GM04503 (cell line): ENCODE data around the gene ASXL1.
"Not testable (repeated sequence)": the region's sequence is repeated elsewhere in the genome, so short reads cannot be mapped to it uniquely, and the experiment has no call there.

ENCODE experiments used
- DNase-seq: peaks from one replicate; pipeline ENCODE4 v3.0.0-alpha.2; 2012; ENCODE audit warnings: low read depth

Gene ASXL1

GRCh38 chr20:32337937-32338661 lies 20.0 kb upstream of the ASXL1 start:
- DNase-seq = no peak

- DNase-seq = no peak
These were observed 19.5 kb upstream of the ASXL1 start for GRCh38 chr20:32338665-32339064.

GRCh38 chr20:32339116-32339515 lies 19.0 kb upstream of the ASXL1 start:
- no peak for DNase-seq

GRCh38 chr20:32341053-32341452 lies 17.1 kb upstream of the ASXL1 start:
- not testable (repeated sequence) for DNase-seq

GRCh38 chr20:32343439-32343838 lies 14.7 kb upstream of the ASXL1 start:
- DNase-seq = no peak

GRCh38 chr20:32344835-32345506 lies 13.2 kb upstream of the ASXL1 start:
- DNase-seq = no peak

- no peak for DNase-seq
These were observed 9.9 kb upstream of the ASXL1 start for GRCh38 chr20:32348207-32348606.

- no peak for DNase-seq
These were observed 7.7 kb upstream of the ASXL1 start for GRCh38 chr20:32350421-32350820.

- DNase-seq = no peak
These were observed 5.9 kb upstream of the ASXL1 start for GRCh38 chr20:32352121-32352720.

- DNase-seq = no peak
These were observed 4.2 kb upstream of the ASXL1 start for GRCh38 chr20:32353848-32354496.

GRCh38 chr20:32354592-32355416 lies 3.3 kb upstream of the ASXL1 start:
- no peak for DNase-seq

GRCh38 chr20:32355417-32355841 lies 2.7 kb upstream of the ASXL1 start:
- DNase-seq = no peak

GRCh38 chr20:32355907-32356621 lies 2.1 kb upstream of the ASXL1 start:
- DNase-seq = peak; percentile 82

- no peak for DNase-seq
These were observed 1.3 kb upstream of the ASXL1 start for GRCh38 chr20:32356622-32357374.

GRCh38 chr20:32357375-32357868 lies 709 bp upstream of the ASXL1 start:
- no peak for DNase-seq

GRCh38 chr20:32358632-32358882 lies 426 bp downstream of the ASXL1 start:
- no peak for DNase-seq

GRCh38 chr20:32358883-32359632 lies 927 bp downstream of the ASXL1 start:
- DNase-seq = no peak

GRCh38 chr20:32359633-32360332 lies 1.7 kb downstream of the ASXL1 start:
- no peak for DNase-seq

GRCh38 chr20:32360333-32360634 lies 2.2 kb downstream of the ASXL1 start:
- DNase-seq = no peak
